ENCODE data around the gene DHRS4L2. TPM values are rescaled to one million over a fixed set of nuclear protein-coding genes. Genes with fewer than 3 reads are reported as not detected.
A peak's percentile ranks its signal among the peaks of the same experiment; 100 is the strongest.
"Not testable (repeated sequence)": the region's sequence is repeated elsewhere in the genome, so short reads cannot be mapped to it uniquely, and the experiment has no call there.

Gene DHRS4L2
- total and polyA plus RNA-seq, 7 donors: 8.0 to 62.7 (median 20.0) TPM

DNA sequence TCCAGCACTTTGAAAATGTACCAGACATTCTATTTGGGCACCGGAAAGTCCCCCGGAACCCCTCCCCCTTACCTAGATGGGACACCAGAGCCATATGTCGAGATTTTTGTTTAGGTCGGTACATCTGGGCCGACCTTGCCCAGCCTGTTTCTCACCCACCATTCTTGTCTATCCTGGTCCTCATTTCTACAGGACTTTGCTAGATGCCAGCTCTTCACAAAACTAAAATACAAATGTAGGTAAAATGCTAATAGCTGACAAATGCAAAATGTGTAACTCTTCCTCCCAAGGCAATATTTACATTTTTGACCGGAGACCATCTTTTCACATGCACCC lies 34.5 kb upstream of the DHRS4L2 start:
- H3K27me3 ChIP-seq, DNase-seq, H3K9me3 ChIP-seq, H3K36me3 ChIP-seq: not testable (repeated sequence)
- Histone ChIP-seq H3K27ac (peak overlapping the region; percentile 81 to 93 (median 86)), H3K4me3 (peak overlapping the region; percentile 55 to 78 (median 68)), H3K4me1 (peaks cover 0 to 30% (median 28%) of the 10 kb centered on the region in 4 donors)
- intact Hi-C loops (cut with DNase I): loop anchor here (5.0 kb wide), 1 partner anchor 322 kb away; no protein-coding TSS in a partner anchor
- TF ChIP-seq, protein P1, sequence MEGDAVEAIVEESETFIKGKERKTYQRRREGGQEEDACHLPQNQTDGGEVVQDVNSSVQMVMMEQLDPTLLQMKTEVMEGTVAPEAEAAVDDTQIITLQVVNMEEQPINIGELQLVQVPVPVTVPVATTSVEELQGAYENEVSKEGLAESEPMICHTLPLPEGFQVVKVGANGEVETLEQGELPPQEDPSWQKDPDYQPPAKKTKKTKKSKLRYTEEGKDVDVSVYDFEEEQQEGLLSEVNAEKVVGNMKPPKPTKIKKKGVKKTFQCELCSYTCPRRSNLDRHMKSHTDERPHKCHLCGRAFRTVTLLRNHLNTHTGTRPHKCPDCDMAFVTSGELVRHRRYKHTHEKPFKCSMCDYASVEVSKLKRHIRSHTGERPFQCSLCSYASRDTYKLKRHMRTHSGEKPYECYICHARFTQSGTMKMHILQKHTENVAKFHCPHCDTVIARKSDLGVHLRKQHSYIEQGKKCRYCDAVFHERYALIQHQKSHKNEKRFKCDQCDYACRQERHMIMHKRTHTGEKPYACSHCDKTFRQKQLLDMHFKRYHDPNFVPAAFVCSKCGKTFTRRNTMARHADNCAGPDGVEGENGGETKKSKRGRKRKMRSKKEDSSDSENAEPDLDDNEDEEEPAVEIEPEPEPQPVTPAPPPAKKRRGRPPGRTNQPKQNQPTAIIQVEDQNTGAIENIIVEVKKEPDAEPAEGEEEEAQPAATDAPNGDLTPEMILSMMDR (IDR thresholded peaks at IDR 0.05): peak in 1 of 4 experiments; percentile 6
- WGBS, 2 donors: 7 to 17% methylated on average over 6 of the region's 6 CpGs

DNA sequence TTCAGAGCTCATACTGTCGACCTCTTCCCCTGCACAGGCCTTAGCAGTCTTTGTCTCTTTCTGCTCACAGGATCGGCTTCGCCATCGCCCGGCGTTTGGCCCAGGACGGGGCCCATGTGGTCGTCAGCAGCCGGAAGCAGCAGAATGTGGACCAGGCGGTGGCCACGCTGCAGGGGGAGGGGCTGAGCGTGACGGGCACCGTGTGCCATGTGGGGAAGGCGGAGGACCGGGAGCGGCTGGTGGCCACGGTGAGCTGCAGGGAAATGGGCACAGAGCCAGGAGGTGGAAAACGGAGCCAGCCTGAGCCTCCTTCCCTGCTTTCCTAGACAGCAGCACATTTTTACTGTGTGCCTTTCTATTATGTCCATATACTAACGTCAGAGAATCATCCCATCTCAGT lies 33.8 kb upstream of the DHRS4L2 start:
- 19 to 74% methylated on average over 19 to 20 of the region's 20 CpGs for WGBS, 2 donors
- not testable (repeated sequence) for H3K36me3 ChIP-seq, H3K27ac ChIP-seq, H3K4me3 ChIP-seq, H3K27me3 ChIP-seq, H3K9me3 ChIP-seq, DNase-seq
- H3K4me1 ChIP-seq: peaks cover 0 to 30% (median 28%) of the 10 kb centered on the region in 4 donors
- intact Hi-C loops (cut with DNase I): loop anchor here (5.0 kb wide), 1 partner anchor 323 kb away; no protein-coding TSS in a partner anchor

DNA sequence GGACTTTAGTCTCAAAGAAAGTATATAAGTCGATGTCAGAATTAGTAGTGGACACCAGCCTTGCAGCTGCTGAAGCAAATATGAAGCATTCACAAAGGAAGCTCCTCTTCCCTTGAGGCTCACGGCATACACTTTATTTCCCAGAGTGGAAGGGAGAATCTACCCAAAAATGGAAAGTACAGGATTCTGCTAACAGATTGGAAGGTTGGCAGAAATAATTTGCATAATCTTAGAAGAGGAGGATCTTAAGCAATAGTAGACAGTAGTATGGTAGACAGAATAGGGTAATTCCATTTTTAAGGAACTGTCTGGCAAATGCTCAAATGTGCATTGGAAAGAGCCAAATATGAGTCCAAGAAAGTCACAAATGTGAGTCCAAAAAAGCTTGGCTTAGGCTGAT lies 32.9 kb upstream of the DHRS4L2 start:
- H3K27ac ChIP-seq; DNase-seq; H3K27me3 ChIP-seq; intact Hi-C loops (cut with DNase I); H3K9me3 ChIP-seq; H3K4me3 ChIP-seq; H3K36me3 ChIP-seq: not testable (repeated sequence)
- 83 to 89% methylated on average over 2 of the region's 2 CpGs for WGBS, 2 donors
- peaks cover 0 to 30% (median 28%) of the 10 kb centered on the region in 4 donors for H3K4me1 ChIP-seq

DNA sequence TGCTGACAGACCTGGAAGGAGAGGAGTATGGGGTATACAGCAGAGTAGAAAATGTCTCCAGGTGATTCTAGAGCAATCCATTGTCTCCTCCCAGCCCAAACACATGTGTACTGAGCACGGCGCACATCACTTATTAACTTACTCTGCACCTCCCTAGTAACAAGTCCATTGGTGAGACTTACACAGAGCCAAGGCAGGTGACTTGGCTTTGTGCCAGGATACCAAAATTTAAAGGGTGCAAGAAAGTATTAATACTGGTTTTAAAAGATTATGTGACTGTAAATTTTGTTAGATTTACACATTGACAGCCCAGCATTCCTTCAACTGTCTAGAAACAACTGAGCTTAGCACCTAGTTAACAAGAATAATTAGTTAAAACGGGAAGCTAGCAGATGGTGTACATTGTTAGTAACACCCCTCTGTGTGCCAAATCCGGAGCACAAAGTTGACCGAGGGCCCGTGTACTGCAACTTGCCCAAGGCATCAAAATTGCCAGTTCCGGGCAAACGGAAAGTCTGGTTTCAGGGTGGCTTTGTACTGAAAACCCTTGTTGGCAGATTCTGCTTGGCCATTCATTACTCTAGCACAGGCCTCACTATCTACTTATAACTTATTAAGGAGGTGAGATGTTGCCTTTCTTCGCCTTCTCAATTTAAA lies 30.7 kb upstream of the DHRS4L2 start:
- intact Hi-C loops (cut with DNase I); H3K27ac ChIP-seq; H3K9me3 ChIP-seq; H3K27me3 ChIP-seq; DNase-seq; H3K4me3 ChIP-seq; H3K36me3 ChIP-seq: not testable (repeated sequence)
- peaks cover 0 to 14% (median 12%) of the 10 kb centered on the region in 4 donors for H3K4me1 ChIP-seq
- WGBS, 2 donors: 90 to 95% methylated on average over 9 of the region's 9 CpGs

DNA sequence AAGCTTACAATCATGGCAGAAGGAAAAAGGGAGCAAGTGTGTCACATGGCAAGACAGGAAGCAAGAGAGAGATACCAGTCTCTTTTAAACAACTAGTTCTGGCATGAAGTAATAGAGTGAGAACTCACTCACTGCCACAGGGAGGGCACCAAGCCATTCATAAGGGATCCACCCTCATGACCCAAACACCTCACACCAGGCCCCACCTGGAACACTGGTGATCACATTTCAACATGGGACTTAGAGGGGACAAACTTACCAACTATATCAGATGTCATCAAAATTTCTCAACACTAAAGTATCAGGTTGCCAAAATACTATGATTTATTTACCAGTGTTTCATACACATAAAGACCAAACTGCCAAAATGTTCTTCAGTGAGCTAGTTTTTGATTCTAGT lies 27.8 kb upstream of the DHRS4L2 start:
- DNase-seq; H3K4me1 ChIP-seq; H3K4me3 ChIP-seq; H3K27me3 ChIP-seq; intact Hi-C loops (cut with DNase I); H3K9me3 ChIP-seq; H3K27ac ChIP-seq; H3K36me3 ChIP-seq: not testable (repeated sequence)

DNA sequence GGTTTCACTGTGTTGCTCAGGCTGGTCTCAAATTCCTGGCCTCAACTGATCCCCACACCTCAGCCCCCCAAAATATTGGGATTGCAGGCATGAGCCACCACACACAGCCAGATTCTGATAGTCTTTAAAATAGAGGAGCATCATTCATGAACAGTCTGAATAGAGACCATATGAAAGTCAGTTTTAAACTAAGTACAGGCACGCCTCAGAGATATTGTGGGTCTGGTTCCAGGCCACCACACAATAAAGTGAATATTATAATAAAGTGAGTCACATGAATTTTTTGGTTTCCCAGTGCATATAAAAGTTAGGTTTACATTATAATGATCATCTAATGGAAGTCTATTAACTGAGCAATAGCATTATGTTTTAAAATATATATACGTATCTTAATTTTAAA lies 27.0 kb upstream of the DHRS4L2 start:
- H3K27me3 ChIP-seq; intact Hi-C loops (cut with DNase I); DNase-seq; H3K4me1 ChIP-seq; H3K27ac ChIP-seq; H3K4me3 ChIP-seq; H3K9me3 ChIP-seq; H3K36me3 ChIP-seq: not testable (repeated sequence)
- 98 to 100% methylated on average over 1 of the region's 2 CpGs for WGBS, 2 donors

DNA sequence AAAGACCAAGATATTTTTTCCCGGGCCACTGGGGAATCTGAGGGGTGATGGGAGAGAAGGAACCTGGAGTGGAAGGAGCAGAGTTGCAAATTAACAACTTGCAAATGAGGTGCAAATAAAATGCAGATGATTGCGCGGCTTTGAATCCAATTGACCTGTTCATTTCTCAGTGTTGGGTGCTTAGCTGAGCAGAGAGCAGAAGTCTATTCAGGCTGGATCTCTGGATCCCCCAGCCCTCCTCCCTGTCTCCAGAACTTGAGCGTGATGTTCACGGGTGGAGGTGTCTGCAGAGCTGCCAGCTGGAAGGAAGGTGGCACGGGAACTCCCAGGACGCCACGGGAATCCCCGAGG lies 19.6 kb upstream of the DHRS4L2 start:
- H3K9me3 ChIP-seq; H3K27ac ChIP-seq; DNase-seq; intact Hi-C loops (cut with DNase I); H3K36me3 ChIP-seq; H3K4me1 ChIP-seq; H3K27me3 ChIP-seq: not testable (repeated sequence)
- peak overlapping the region in 2 of 4 donors; percentile 45 to 52 for H3K4me3 ChIP-seq
- WGBS, 2 donors: 73 to 88% methylated on average over 1 of the region's 9 CpGs

DNA sequence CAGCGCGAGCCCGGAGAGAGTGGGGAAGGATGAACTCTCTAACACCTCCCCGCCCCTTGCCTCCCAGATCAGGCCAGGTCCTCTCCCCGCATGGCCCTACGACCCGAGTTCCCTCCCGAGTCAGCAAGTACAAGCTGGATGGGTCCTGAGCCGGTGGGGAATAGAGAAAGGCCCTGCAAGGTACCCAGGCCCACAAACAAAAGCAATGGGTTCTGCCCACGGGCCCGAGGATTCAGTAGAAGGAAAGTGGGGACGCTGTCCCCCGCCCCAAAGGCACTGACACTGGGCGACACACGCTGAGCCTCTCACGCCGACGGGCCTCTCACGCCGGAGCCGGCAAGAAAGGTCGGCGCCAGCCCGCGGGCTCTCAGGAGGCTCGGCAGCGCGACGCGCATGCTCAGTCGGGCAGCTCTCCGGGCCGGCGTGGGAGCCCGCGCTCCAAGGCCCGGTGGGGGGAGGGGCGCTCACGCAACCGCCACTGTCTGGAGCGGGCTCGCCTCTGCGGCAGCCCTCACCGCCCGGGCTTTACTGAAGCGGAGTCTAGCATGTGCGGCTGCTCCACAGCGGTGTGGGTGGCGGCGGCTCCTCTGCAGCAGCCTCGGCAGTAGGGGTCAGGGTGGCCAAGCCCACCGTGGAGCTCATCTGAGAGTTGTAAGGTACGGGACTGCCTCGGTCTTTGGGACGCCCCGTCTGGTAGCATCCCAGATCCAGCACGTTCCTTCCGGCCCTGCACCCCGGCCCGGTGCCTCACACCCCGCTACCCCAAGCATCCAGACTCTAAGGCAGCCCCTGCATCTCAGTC lies 19.0 kb upstream of the DHRS4L2 start:
- Histone ChIP-seq H3K27ac (peak overlapping the region; percentile 49 to 65 (median 62)), H3K4me3 (peak overlapping the region; percentile 38 to 52 (median 42))
- WGBS, 2 donors: 9 to 17% methylated on average over 58 of the region's 61 CpGs
- H3K27me3 ChIP-seq; H3K9me3 ChIP-seq; intact Hi-C loops (cut with DNase I); H3K4me1 ChIP-seq; H3K36me3 ChIP-seq: not testable (repeated sequence)
- DNase-seq: peak; percentile 86

DNA sequence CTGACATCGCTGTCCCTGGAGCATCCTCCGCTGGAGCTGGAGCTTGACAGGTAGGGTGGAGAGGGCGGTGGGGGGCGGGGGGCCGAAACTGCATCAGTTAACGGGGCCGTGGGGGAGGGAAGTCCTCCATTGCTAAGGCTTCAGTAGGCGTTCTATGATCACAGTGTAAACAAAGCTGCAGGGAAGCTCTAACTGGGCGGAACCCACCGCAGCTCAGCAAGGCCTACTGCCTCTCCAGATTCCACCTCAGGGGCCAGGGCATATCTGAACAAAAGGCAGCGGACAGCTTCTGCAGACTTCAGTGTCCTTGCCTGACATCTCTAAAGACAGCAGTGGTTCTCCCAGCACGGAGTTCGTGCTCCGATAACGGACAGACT lies 18.5 kb upstream of the DHRS4L2 start:
- H3K27me3 ChIP-seq; H3K4me1 ChIP-seq; H3K36me3 ChIP-seq; DNase-seq; H3K9me3 ChIP-seq; intact Hi-C loops (cut with DNase I): not testable (repeated sequence)
- peak overlapping the region in 1 of 4 donors; percentile 63 for H3K27ac ChIP-seq
- H3K4me3 ChIP-seq: peak overlapping the region in 2 of 4 donors; percentile 45 to 52
- 74 to 82% methylated on average over 15 of the region's 15 CpGs for whole genome bisulfite sequencing, 2 donors

DNA sequence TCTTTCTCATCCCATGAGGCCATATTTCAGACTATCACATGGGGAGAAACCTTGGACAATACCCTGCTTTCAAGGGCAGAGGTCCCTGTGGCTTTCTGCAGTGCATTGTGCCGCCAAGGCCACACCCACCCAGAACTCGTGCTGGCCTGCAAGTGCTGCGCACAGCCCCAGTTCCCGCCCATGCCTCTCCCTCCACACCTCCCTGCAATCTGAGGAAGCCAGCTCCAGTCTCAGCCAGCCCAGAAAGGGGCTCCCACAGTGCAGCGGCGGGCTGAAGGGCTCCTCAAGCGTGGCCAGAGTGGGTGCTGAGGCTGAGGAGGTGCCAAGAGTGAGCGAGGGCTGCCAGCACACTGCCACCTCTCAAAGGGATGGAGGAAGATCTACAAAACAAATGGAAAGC lies 15.6 kb upstream of the DHRS4L2 start:
- H3K9me3 ChIP-seq; intact Hi-C loops (cut with DNase I); H3K27ac ChIP-seq; H3K4me1 ChIP-seq; H3K36me3 ChIP-seq; DNase-seq; H3K4me3 ChIP-seq; H3K27me3 ChIP-seq: not testable (repeated sequence)
- WGBS, 2 donors: 54 to 85% methylated on average over 8 of the region's 8 CpGs

DNA sequence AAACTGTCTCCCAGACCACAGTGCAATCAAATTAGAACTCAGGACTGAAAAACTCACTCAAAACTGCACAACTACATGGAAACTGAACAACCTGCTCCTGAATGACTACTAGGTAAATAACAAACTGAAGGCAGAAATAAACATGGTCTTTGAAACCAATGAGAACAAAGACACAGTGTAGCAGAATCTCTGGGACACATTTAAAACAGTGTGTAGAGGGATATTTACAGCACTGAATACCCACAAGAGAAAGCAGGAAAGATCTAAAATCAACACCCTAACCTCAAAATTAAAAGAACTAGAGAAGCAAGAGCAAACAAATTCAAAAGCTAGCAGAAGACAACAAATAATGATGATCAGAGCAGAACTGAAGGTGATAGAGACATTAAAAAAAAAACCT lies 14.7 kb upstream of the DHRS4L2 start:
- H3K27me3 ChIP-seq; DNase-seq; H3K4me1 ChIP-seq; H3K4me3 ChIP-seq; H3K36me3 ChIP-seq; intact Hi-C loops (cut with DNase I); H3K27ac ChIP-seq; H3K9me3 ChIP-seq: not testable (repeated sequence)

DNA sequence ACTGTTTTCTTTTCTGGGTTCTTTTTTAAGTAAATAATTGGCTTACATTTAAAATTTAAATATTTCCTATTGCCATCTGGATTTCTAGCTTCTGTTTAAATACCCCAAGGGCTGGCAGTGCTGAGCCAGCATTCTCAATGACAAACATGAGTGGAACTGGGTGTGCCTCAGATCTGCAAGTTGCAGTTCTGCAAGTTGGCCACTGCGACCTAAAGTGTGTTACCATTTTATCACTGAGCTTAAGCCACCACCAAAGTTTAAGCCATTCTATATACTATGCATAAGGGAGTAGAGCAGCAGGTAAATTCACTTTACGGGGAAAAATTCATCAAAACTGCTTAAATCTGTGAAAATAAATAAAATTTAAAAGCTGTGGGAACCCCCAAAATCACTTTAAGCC lies 11.5 kb upstream of the DHRS4L2 start:
- H3K4me3 ChIP-seq; H3K4me1 ChIP-seq; H3K27me3 ChIP-seq; H3K9me3 ChIP-seq; DNase-seq; intact Hi-C loops (cut with DNase I); H3K36me3 ChIP-seq; H3K27ac ChIP-seq: not testable (repeated sequence)
- WGBS, 2 donors: 52 to 75% methylated on average over 2 of the region's 2 CpGs

Data from sigmoid colon (tissue), 7 donors.